ELF-1 (cell line): ENCODE data around the gene SH3BP2.

ENCODE experiments used
- DNase-seq: peaks from one replicate; pipeline ENCODE4 v3.0.0-alpha.2; 2016; ENCODE audit warnings: low read depth, low spot score

The SH3BP2 gene

GRCh38 chr4:2850966-2851798 is 58.3 kb downstream of the SH3BP2 start:
- DNase-seq = no peak

DNA sequence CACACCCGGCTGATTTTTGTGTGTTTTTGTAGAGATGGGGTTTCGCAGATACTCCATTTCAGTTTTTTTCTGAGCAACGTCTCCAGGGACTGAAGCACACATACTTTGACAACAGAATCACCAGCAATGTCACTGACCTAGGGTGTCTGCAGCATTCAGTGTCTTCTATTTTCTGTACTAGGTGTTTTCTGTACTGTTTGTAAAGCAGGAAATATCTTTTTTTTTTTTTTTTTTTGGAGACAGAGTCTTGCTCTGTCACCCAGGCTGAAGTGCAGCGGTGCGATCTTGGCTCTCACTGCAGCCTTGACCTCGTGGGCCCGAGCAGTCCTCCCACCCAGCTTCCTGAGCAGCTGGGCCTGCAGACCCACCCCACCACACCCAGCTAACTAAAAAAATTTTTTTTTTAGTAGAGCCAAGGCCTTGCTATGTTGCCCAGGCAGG is 59.6 kb downstream of the SH3BP2 start:
- DNase-seq = no peak

GRCh38 chr4:2855584-2855983 is 62.7 kb downstream of the SH3BP2 start:
- no peak for DNase-seq

DNA sequence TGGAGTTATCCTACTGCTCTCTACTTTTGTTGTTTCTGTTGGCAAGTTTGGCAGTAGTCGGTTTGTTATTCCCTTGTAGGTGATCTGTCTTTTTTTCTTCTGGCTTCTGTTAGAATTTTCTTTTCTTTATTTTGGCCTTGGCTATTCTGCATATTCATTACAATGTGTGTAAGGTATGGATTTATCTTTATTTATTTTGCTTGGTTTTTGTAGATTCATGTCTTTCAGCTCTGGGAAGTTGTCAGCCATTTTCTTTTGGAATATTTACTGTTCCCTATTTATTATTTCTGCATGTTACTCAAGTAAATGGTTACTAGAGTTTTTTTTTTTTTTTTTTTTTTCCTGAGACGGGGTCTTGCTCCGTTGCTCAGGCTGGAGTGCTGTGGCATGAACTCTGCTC is 63.4 kb downstream of the SH3BP2 start:
- no peak for DNase-seq

GRCh38 chr4:2857349-2857927 is 64.6 kb downstream of the SH3BP2 start:
- DNase-seq = no peak

DNA sequence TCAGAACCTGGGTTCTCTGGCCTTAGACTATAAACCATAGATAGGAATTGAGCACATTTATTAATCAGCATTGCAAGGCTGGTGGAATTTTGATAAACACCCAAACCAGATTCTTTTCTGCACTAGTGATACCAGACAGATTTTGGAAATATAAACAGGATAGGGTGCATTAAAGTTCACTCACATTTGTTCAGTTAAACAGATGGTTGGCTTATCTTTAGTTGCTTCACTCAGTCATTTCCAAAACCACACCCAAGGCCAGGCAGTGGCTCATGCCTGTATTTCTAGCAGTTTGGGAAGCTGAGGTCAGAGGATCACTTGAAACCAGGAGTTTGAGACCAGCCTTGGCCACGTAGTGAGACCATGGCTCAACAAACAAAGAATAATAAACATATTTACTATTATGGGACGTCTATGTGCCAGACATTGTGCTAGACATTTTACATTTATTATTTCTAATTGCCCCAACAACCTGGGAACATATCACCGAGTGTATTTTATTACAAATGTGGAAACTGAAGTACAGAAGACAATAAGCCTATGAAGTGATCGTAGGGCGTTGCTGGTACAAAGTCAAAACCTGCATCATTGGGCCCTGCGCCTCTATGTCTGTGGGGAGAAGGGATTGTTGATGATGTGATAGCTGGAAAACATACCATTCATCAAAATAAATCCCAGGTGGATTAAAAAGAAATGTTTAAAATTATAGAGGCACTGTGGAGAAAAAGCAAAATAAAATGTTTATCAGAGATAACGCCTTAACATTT is 65.7 kb downstream of the SH3BP2 start:
- DNase-seq = no peak

DNA sequence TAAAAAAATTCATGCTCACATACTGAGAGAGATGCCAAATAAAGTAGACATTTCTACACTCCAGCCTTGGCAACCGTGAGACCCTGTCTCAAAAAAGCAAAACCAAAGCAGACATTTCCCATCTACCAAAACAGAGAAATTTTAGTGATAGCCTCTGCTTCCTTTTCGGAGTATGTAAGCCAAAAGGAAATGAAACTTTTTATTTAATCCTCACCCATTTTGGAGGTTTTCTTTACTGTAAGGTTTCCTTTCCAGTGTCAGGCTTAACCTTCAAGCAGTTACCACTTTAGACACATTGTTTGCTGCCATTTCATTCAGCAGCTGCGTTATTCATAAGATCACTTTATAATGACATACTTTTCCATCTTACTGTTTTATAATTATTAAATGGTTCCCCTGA is 66.6 kb downstream of the SH3BP2 start:
- DNase-seq = no peak

GRCh38 chr4:2860391-2861348 is 67.8 kb downstream of the SH3BP2 start:
- peak; percentile 67 for DNase-seq

DNA sequence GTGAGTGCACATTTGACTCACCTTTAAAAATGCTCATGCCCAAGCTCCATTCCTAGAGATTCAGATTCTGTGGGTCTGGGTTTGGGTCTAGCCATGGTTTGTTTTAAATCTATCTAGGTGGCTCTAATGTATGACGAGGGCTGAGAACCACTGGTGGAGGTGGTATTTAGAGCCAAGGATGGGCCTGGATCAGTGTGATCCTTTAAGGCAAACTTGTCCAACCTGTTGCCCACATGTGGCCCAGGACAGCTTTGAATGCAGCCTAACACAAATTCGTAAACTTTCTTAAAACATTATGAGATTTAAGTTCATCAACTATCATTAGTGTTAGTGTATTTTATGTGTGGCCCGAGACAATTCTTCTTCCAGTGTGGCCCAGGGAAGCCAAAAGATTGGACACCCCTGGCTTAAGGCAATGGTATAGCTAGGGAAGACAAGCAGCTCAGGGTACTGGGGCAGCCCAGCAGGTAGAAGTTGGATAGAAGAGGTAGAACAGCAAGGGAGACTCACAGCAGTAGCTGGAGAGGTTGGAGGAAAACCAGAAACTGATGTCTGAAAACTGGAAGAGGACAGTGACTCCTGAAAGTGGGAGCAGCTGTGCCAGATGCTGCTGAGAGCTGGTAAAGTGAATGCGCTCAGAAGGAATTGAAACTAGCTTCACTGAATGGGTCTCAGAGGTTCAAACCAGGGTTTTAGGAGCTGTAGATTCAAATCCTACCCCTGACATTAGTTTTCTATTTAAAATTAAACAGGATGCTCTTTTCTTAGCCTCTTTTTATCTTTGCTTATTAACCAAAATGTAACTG is 68.9 kb downstream of the SH3BP2 start:
- DNase-seq = no peak

- DNase-seq = peak; percentile 57
Measured at GRCh38 chr4:2862528-2862927, 69.6 kb downstream of the SH3BP2 start.

- DNase-seq = no peak
Measured at GRCh38 chr4:2863649-2864048, 70.8 kb downstream of the SH3BP2 start.

GRCh38 chr4:2865196-2865780 is 72.4 kb downstream of the SH3BP2 start:
- no peak for DNase-seq

GRCh38 chr4:2866160-2866861 is 73.4 kb downstream of the SH3BP2 start:
- no peak for DNase-seq

- no peak for DNase-seq
Measured at GRCh38 chr4:2866891-2867290, 74.0 kb downstream of the SH3BP2 start.

DNA sequence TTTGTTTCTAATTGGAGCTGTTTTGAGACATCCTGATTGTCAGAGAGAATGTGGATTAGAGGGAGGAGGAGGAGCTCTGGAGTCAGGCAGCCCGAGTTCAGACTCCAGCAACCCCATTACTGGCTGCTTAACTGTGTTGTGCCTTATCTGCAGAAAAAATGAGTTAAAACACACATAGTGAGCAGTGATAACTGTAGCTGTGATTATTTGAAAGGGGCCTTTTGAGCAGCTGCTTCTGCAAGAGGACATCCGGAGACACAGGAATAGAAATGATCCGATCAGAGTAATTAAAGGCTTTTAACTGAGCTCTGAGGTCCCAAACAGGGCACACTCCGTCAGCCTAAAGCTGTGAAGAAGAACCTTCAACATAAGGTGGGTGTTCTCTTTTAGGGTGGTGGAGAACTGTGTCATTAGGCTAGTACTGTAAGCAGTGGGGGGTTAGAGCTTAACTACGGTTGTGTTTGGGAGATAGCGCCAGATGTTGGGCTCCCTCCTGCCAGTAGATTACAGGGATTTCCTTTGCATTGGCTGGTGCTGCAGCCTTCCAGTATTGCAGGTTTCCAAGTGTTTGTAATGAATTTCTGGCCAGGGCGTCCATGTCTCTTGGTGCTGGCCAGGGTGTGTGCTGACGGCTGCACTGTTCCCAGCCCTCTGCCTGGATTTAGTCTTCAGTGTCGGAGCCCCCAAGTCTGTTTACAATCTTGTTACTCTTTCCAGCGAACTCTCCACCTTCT is 75.0 kb downstream of the SH3BP2 start:
- DNase-seq = peak; percentile 55

- DNase-seq = no peak
Measured at GRCh38 chr4:2868877-2869487, 76.1 kb downstream of the SH3BP2 start.

DNA sequence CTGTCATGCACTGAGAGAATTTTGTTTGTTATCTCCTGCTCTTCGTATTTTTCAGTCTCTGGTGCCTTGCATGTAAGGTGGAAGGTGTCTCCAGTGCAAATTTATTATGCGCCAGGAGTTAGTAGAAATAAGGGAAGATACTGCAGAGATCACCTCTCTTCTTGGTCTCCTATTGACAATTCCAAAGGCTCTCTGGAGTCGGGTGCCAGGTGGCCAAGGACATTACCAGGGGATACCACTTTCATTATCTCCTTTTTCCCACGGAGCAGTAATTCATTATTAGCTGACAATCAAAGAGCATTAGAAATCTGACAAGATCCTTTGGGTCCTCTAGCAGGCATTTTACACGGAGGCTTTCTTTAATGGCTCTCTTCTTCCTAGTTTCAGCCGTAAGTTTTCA is 76.8 kb downstream of the SH3BP2 start:
- no peak for DNase-seq

DNA sequence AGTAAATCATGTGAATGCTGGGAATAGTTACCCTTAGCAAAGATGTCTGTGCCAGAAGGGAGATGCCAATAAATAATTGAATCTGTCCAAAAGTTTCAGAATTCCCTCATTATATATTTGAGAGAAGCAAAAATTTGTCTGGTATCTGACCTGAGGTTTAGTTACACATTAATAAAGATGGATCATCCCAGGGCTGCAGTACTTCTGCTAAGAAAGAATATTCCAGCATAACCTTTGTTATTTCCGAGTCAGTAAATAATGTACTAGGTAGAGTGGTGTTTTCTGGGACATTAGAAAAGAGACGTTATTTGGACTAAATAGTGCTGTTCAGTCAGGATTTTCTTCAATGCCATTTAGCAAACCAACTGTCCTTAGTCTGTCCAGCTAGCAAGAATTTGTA is 77.2 kb downstream of the SH3BP2 start:
- DNase-seq = no peak
